K562 (cell line): ENCODE data around the gene ENPP7. TPM values are rescaled to one million over a fixed set of nuclear protein-coding genes. Genes with fewer than 3 reads are reported as not detected.

Experiments
- ATAC-seq: fragments of 200-7000 bp; cut with Tn5 transposase; 3 replicates; pipeline ENCODE4 v1.9.1; 2020; ENCODE audit warnings: moderate library complexity
- BruUV-seq: library from RNA; stranded (reverse); fragments of 400-500 nt; replicated peaks from 2 replicates; lab custom pipeline; 2021; lab: Mats Ljungman, UMichigan
- CTCF ChIA-PET: fragments of 300-600 bp; formaldehyde crosslinking; extraction: SDS; loops from one replicate; lab custom pipeline; 2021; ENCODE audit warnings: low intra/inter-chr PET ratio; lab: Yijun Ruan, JAX
- POLR2A ChIA-PET: fragments of 300-600, 350-650 bp; sonication (Branson Sonifier 250); formaldehyde crosslinking; extraction: SDS; loops from one replicate; lab custom pipeline; 2021; ENCODE audit warnings: antibody characterized with exemption, inconsistent platforms; lab: Yijun Ruan, JAX
- DNase-seq, 4 experiments: peaks; one replicate each; pipeline versions ENCODE4 v3.0.0 to v3.0.0-alpha.2; 2011 to 2018; ENCODE audit warnings: low spot score in 3 of 4, mixed read lengths in 3 of 4; ENCODE audit errors: extremely low read depth in 1 of 4
- FAIRE-seq: peaks from 2 replicates; lab custom pipeline; 2011; peaks lifted over from hg19 to GRCh38; lab: Jason Lieb, UNC
- H2AFZ ChIP-seq: 2 replicates; pipeline ENCODE4 v1.6.0; 2011; ENCODE audit warnings: low read depth, low read length, control low read depth, inconsistent platforms
- H3K27ac ChIP-seq: fragments of 200-600 bp; 3 replicates; pipeline ENCODE4 v1.8.0; 2011; ENCODE audit warnings: low read depth, mild to moderate bottlenecking, control low read depth, inconsistent platforms, low read length, moderate library complexity, mixed read lengths; ENCODE audit errors: extremely low read depth
- H3K27me3 ChIP-seq, 2 experiments: fragments of 300-600 bp in 1 of 2; 2 replicates in 1 of 2; 3 replicates in 1 of 2; pipeline versions ENCODE4 v1.6.0 to v1.8.0; 2011; ENCODE audit warnings: inconsistent platforms in 2 of 2, low read length in 2 of 2, mild to moderate bottlenecking in 1 of 2, mixed read lengths in 1 of 2, moderate library complexity in 1 of 2; ENCODE audit not compliant: control insufficient read depth in 2 of 2, insufficient read depth in 2 of 2
- H3K36me3 ChIP-seq: fragments of 300-600 bp; 3 replicates; pipeline ENCODE4 v1.8.0; 2011; ENCODE audit warnings: mild to moderate bottlenecking, low read length, inconsistent platforms; ENCODE audit not compliant: control insufficient read depth, insufficient read depth
- H3K4me1 ChIP-seq, 2 experiments: fragments of 200-600 bp in 1 of 2; replicated peaks in 1 of 2; 2 replicates in 1 of 2; 3 replicates in 1 of 2; pipeline versions ENCODE4 v1.5.1 to v1.8.0; 2011; ENCODE audit warnings: inconsistent platforms in 2 of 2, low read length in 2 of 2, mild to moderate bottlenecking in 1 of 2, mixed read lengths in 1 of 2, moderate library complexity in 1 of 2; ENCODE audit not compliant: control insufficient read depth in 2 of 2, insufficient read depth in 2 of 2
- H3K4me2 ChIP-seq: 2 replicates; pipeline ENCODE4 v1.6.1; 2011; ENCODE audit warnings: low read length, control low read depth, inconsistent platforms, mixed read lengths; ENCODE audit not compliant: insufficient read depth
- H3K4me3 ChIP-seq: fragments of 200-600 bp; sonication (generic), shearing (Covaris generic); 2 replicates; pipeline ENCODE4 v1.5.1; 2016; ENCODE audit warnings: control low read depth, inconsistent platforms
- H3K79me2 ChIP-seq: fragments of 200-600 bp; 3 replicates; pipeline ENCODE4 v1.8.0; 2011; ENCODE audit warnings: low read length, inconsistent platforms; ENCODE audit not compliant: control insufficient read depth, insufficient read depth
- H3K9ac ChIP-seq, 2 experiments: 2 replicates each; pipeline versions ENCODE4 v1.6.0 to v1.6.1; 2011; ENCODE audit warnings: low read depth in 2 of 2, low read length in 2 of 2, control low read depth in 1 of 2, inconsistent platforms in 1 of 2, mild to moderate bottlenecking in 1 of 2, mixed read lengths in 1 of 2; ENCODE audit not compliant: insufficient read depth in 1 of 2
- H3K9me1 ChIP-seq: one replicate; pipeline ENCODE4 v1.6.0; 2011; ENCODE audit warnings: inconsistent platforms, mild to moderate bottlenecking, low read length, moderate library complexity; ENCODE audit not compliant: control insufficient read depth, insufficient read depth
- H3K9me3 ChIP-seq: replicated peaks from 2 replicates; pipeline ENCODE4 v1.5.1; 2011; ENCODE audit warnings: low read depth, low read length, inconsistent platforms; ENCODE audit not compliant: control insufficient read depth, insufficient read depth
- H4K20me1 ChIP-seq: replicated peaks from 2 replicates; pipeline ENCODE4 v1.6.1; 2011; ENCODE audit warnings: low read length, inconsistent platforms, mixed read lengths; ENCODE audit not compliant: control insufficient read depth, insufficient read depth
- BRF1 ChIP-seq: IDR thresholded peaks from 3 replicates; pipeline ENCODE4 v1.6.1; 2011; ENCODE audit warnings: borderline replicate concordance, mild to moderate bottlenecking; ENCODE audit not compliant: insufficient read length; ENCODE audit errors: extremely low read depth
- CEBPG ChIP-seq, 3 experiments: fragments of 200-800 bp in 1 of 3; sonication (Bioruptor generic) in 1 of 3; sonication (generic) in 1 of 3; formaldehyde crosslinking in 1 of 3; IDR thresholded peaks in 2 of 3; conservative IDR thresholded peaks in 1 of 3; 2 replicates each; pipeline versions ENCODE4 v1.6.1 to v1.8.0; 2016 to 2022; ENCODE audit warnings: missing compliant biosample characterization in 2 of 3, missing genetic modification characterization in 2 of 3, mild to moderate bottlenecking in 1 of 3, missing genetic modification reagents in 1 of 3
- CREB3 ChIP-seq: fragments of 450-650 bp; conservative IDR thresholded peaks from 2 replicates; pipeline ENCODE4 v1.6.1; 2016; ENCODE audit warnings: missing genetic modification characterization, low read depth, mild to moderate bottlenecking, missing compliant biosample characterization, moderate library complexity
- ETV1 ChIP-seq: fragments of 450-650 bp; conservative IDR thresholded peaks from 2 replicates; pipeline ENCODE4 v1.6.1; 2016; ENCODE audit warnings: missing genetic modification characterization, control low read depth, low read depth, missing compliant biosample characterization
- HDGF ChIP-seq: fragments of 450-650 bp; IDR thresholded peaks from 2 replicates; pipeline ENCODE4 v1.6.1; 2016
- IRF1 ChIP-seq: sonication (generic); formaldehyde crosslinking; IDR thresholded peaks from 2 replicates; pipeline ENCODE4 v1.8.0; 2022; ENCODE audit warnings: missing genetic modification reagents, mild to moderate bottlenecking, borderline replicate concordance
- MAFF ChIP-seq: IDR thresholded peaks from 2 replicates; pipeline ENCODE4 v1.6.1; 2012; ENCODE audit warnings: low read length, improper control_type of control experiment
- XRCC5 ChIP-seq: fragments of 200-400 bp; formaldehyde crosslinking; IDR thresholded peaks from 2 replicates; pipeline ENCODE4 v1.6.1; 2017; ENCODE audit warnings: low read depth, mild to moderate bottlenecking, low read length
- ZSCAN29 ChIP-seq: fragments of 450-650 bp; IDR thresholded peaks from 2 replicates; pipeline ENCODE4 v1.6.1; 2017
- WGBS: fragments of 100-300 bp; shearing (Covaris generic); methylation state at CpG from one replicate; pipeline ENCODE4 v1.1.6; 2016; ENCODE audit warnings: low coverage, mixed read lengths; ENCODE audit not compliant: insufficient coverage; ENCODE audit errors: missing lambda C conversion rate; 5-methylcytosine and 5-hydroxymethylcytosine counted together
- in situ Hi-C: fragments of 300-500 bp; cut with MboI; formaldehyde crosslinking; loops from 4 replicates; pipeline ENCODE4 v1.15.0; 2018; ENCODE audit warnings: inconsistent platforms, mixed read lengths
- intact Hi-C: fragments of 100-400 bp; cut with micrococcal nuclease; formaldehyde crosslinking; loops from 2 replicates; pipeline ENCODE4 v1.14.2; 2022
- polyA plus RNA-seq, 8 experiments: library from polyadenylated mRNA; depleted of rRNA in 4 of 8; stranded (reverse) in 5 of 8; unstranded in 3 of 8; fragments of >200 nt; fragmentation: Nextera tagmentation in 2 of 8; fragmentation: Illumina TruSeq in 1 of 8; extraction: Ambion mirVana in 2 of 8; extraction: Trizol in 1 of 8; gene quantifications; 2 replicates each; pipeline versions ENCODE4 v1.2.1 to v1.2.3, GENCODE V29; 2011 to 2014; ENCODE audit warnings: inconsistent platforms in 1 of 8, missing spikeins in 1 of 8
- total RNA-seq, 7 experiments: library from RNA; depleted of rRNA in 6 of 7; stranded (reverse); fragments of >200 nt in 6 of 7; fragmentation: Illumina TruSeq in 2 of 7; extraction: Trizol in 2 of 7; gene quantifications; 2 replicates each; pipeline versions ENCODE4 v1.2.1 to v1.2.3, GENCODE V29; 2011 to 2021; ENCODE audit warnings: low replicate concordance in 1 of 7

Gene ENPP7
- total and polyA plus RNA-seq, 9 of the 15 experiments (the other 6 are each of a cell fraction or from before 2014, with no cell fraction given): not detected

DNA sequence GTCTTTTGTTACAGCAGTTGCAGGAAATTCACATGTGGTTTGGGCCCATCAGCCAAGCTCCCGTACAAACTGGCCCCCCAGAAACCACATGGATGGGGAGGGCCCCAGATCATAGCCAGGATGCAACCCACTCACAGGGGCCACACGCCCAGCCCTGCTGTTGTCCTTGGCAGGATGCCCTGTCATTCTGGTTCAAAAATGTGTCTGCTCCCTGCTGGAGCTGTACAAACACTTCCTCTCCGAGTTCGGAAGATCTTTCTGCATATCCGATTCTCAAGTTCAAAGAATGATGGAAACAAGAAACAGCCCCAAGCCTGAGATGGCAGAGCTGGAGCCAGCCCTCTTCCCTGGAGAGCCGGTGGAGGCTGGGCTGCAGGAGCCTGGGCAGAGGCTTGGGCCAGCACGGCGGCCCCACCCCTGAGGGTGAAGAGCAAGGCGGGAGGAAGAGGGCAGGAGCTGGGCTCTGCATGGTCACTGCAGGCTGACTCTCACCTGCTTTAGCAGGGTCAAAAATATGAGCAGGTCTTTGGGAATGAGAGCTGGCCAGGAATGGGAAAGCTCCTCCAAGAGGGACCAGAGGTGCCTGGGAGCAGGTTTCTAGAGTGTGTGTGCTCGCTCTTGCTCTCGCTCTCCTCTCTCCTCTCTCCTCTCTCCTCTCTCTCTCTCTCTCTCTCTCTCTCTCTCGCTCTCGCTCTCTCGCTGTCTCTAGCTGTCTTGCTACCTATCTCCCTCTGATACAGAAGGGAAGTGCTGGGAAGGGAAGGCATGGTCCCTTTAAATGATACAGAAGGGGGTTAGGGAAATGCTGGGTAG lies 34.7 kb upstream of the ENPP7 start:
- no TSS peak for BruUV-seq
- Histone ChIP-seq H3K36me3 (no peaks in the 10 kb centered on the region), H3K27me3 (peaks cover 38 to 72% of the 10 kb centered on the region in 2 experiments; a peak in 4 of 5 replicates), H4K20me1 (no peaks in the 10 kb centered on the region; the same call in none of the 2 replicates), H3K4me3 (no peak overlapping the region), H3K4me1 (peaks cover 0 to 7% of the 10 kb centered on the region in 2 experiments; a peak in 2 of 5 replicates), H3K9me1 (peaks cover 5% of the 10 kb centered on the region), H3K79me2 (no peaks in the 10 kb centered on the region), H2AFZ (no peak overlapping the region), H3K4me2 (no peak overlapping the region), H3K9ac (no peak overlapping the region), H3K27ac (no peak overlapping the region), H3K9me3 (no peaks in the 10 kb centered on the region)
- FAIRE-seq (no peak), ATAC-seq (no peak), DNase-seq (no peak)
- ChIA-PET POLR2A (interaction anchor here (0.9 kb wide), 1 partner anchor 8 kb away, joined by 3 read pairs; no protein-coding TSS in a partner anchor), CTCF (no interaction called here)
- no peak for TF ChIP-seq ZSCAN29
- TF ChIP-seq IRF1: no peak
- TF ChIP-seq HDGF: no peak
- TF ChIP-seq XRCC5: no peak
- no peak for TF ChIP-seq CREB3
- no peak for TF ChIP-seq ETV1 (tag)
- TF ChIP-seq CEBPG (CRISPR knock-in tag; IDR thresholded peaks at IDR 0.05): no peak
- no peak for TF ChIP-seq CEBPG (tag; conservative IDR thresholded peaks at IDR 0.05 in 1 of 2, IDR thresholded peaks at IDR 0.05 in 1 of 2)
- no peak for TF ChIP-seq MAFF
- no peak for TF ChIP-seq BRF1
- 3% methylated on average over 9 of the region's 14 CpGs for WGBS
- in situ Hi-C loops (no loop called here), intact Hi-C loops (no loop called here)
